HEK293 (cell line): ENCODE results near the gene COL13A1.

Source experiments
- CTCF ChIA-PET: fragments of 350-600 bp; formaldehyde crosslinking; extraction: SDS; loops from one replicate; lab custom pipeline; 2021; ENCODE audit warnings: antibody characterized with exemption; lab: Yijun Ruan, JAX
- POLR2A ChIA-PET: fragments of 300-600 bp; formaldehyde crosslinking; extraction: SDS; loops from one replicate; lab custom pipeline; 2020; ENCODE audit warnings: antibody characterized with exemption, inconsistent platforms; lab: Yijun Ruan, JAX
- H3K27ac ChIP-seq: fragments of 200-500 bp; sonication (Bioruptor generic); 2 replicates; pipeline ENCODE4 v1.5.1; 2014; ENCODE audit warnings: low read depth, low read length, control low read depth, inconsistent platforms; ENCODE audit errors: extremely low read depth
- H3K36me3 ChIP-seq, 2 experiments: fragments of 200-500 bp in 1 of 2; sonication (Bioruptor generic) in 1 of 2; 1 replicate in 1 of 2; 2 replicates in 1 of 2; pipeline ENCODE4 v1.5.1; 2014 to 2017; ENCODE audit warnings: inconsistent platforms in 2 of 2, low read length in 2 of 2; ENCODE audit not compliant: control insufficient read depth in 2 of 2, insufficient read depth in 1 of 2
- H3K4me1 ChIP-seq: fragments of 200-500 bp; sonication (Bioruptor generic); 2 replicates; pipeline ENCODE4 v1.5.1; 2014; ENCODE audit warnings: mild to moderate bottlenecking, low read length, inconsistent platforms; ENCODE audit not compliant: control insufficient read depth, insufficient read depth
- H3K4me3 ChIP-seq: 2 replicates; pipeline ENCODE4 v1.5.1; 2011; ENCODE audit warnings: low read depth, mild to moderate bottlenecking, control low read depth, low read length, moderate library complexity
- H3K9me3 ChIP-seq: fragments of 200-500 bp; sonication (Bioruptor generic); 2 replicates; pipeline ENCODE4 v1.5.1; 2014; ENCODE audit warnings: low read depth, low read length, inconsistent platforms; ENCODE audit not compliant: control insufficient read depth, insufficient read depth
- FEZF1 ChIP-seq: fragments of 450-650 bp; formaldehyde crosslinking; IDR thresholded peaks from 2 replicates; pipeline ENCODE4 v1.5.1; 2016; ENCODE audit warnings: missing biosample characterization, missing genetic modification characterization
- HOXD13 ChIP-seq: sonication (generic); formaldehyde crosslinking; IDR thresholded peaks from 2 replicates; pipeline ENCODE4 v1.8.0; 2022; ENCODE audit warnings: missing genetic modification reagents, borderline replicate concordance
- MEIS1 ChIP-seq: sonication (generic); formaldehyde crosslinking; IDR thresholded peaks from 2 replicates; pipeline ENCODE4 v1.8.1; 2022; ENCODE audit warnings: missing genetic modification reagents, mild to moderate bottlenecking, borderline replicate concordance
- ZNF114 ChIP-seq: fragments of 450-650 bp; formaldehyde crosslinking; IDR thresholded peaks from 2 replicates; pipeline ENCODE4 v1.5.0; 2017; ENCODE audit warnings: missing biosample characterization, missing genetic modification characterization
- ZNF23 ChIP-seq: fragments of 450-650 bp; formaldehyde crosslinking; IDR thresholded peaks from 2 replicates; pipeline ENCODE4 v1.5.1; 2016; ENCODE audit warnings: missing biosample characterization, missing genetic modification characterization, borderline replicate concordance
- ZNF514 ChIP-seq: fragments of 450-650 bp; formaldehyde crosslinking; IDR thresholded peaks from 2 replicates; pipeline ENCODE4 v1.5.1; 2016; ENCODE audit warnings: missing biosample characterization, missing genetic modification characterization
- ZNF549 ChIP-seq: fragments of 450-650 bp; IDR thresholded peaks from 2 replicates; pipeline ENCODE4 v1.5.1; 2018; ENCODE audit warnings: missing biosample characterization, missing genetic modification characterization, mild to moderate bottlenecking, inconsistent platforms, moderate library complexity
- ZNF558 ChIP-seq: fragments of 450-650 bp; formaldehyde crosslinking; IDR thresholded peaks from 2 replicates; pipeline ENCODE4 v1.5.1; 2016; ENCODE audit warnings: missing biosample characterization, missing genetic modification characterization
- ZNF670 ChIP-seq: fragments of 450-650 bp; formaldehyde crosslinking; IDR thresholded peaks from 2 replicates; pipeline ENCODE4 v1.5.1; 2016; ENCODE audit warnings: missing biosample characterization, missing genetic modification characterization, low read depth
- ZNF677 ChIP-seq: fragments of 450-650 bp; IDR thresholded peaks from 2 replicates; pipeline ENCODE4 v1.5.0; 2018; ENCODE audit warnings: missing biosample characterization, mild to moderate bottlenecking, missing genetic modification characterization, moderate library complexity
- ZNF76 ChIP-seq: fragments of 450-650 bp; formaldehyde crosslinking; IDR thresholded peaks from 2 replicates; pipeline ENCODE4; 2016; ENCODE audit warnings: low read depth, missing biosample characterization, missing genetic modification characterization, borderline replicate concordance
- ZNF843 ChIP-seq: fragments of 450-650 bp; formaldehyde crosslinking; IDR thresholded peaks from 2 replicates; pipeline ENCODE4 v1.5.1; 2016; ENCODE audit warnings: missing biosample characterization, missing genetic modification characterization
- TF ChIP-seq, protein P1 (sequence below): fragments of 450-650 bp; formaldehyde crosslinking; IDR thresholded peaks from 2 replicates; pipeline ENCODE4 v1.5.1; 2017; ENCODE audit warnings: missing biosample characterization, missing genetic modification characterization
- TF ChIP-seq, protein P2 (sequence below): fragments of 450-650 bp; formaldehyde crosslinking; IDR thresholded peaks from 2 replicates; pipeline ENCODE4 v1.5.1; 2016; ENCODE audit warnings: missing biosample characterization, missing genetic modification characterization
- TF ChIP-seq, protein P3 (sequence below): fragments of 450-650 bp; formaldehyde crosslinking; IDR thresholded peaks from 2 replicates; pipeline ENCODE4 v1.5.1; 2016; ENCODE audit warnings: missing biosample characterization, missing genetic modification characterization
- TF ChIP-seq, protein P4 (sequence below): fragments of 450-650 bp; formaldehyde crosslinking; IDR thresholded peaks from 2 replicates; pipeline ENCODE4 v1.5.0; 2017; ENCODE audit warnings: missing biosample characterization, missing genetic modification characterization, borderline replicate concordance
- TF ChIP-seq, protein P5 (sequence below): fragments of 450-650 bp; formaldehyde crosslinking; IDR thresholded peaks from 2 replicates; pipeline ENCODE4 v1.5.1; 2016; ENCODE audit warnings: missing biosample characterization, missing genetic modification characterization, low read depth
- TF ChIP-seq, protein P6 (sequence below): fragments of 450-650 bp; formaldehyde crosslinking; conservative IDR thresholded peaks from 2 replicates; pipeline ENCODE4 v1.5.1; 2016; ENCODE audit warnings: low read depth, missing biosample characterization, missing genetic modification characterization
- TF ChIP-seq, protein P7 (sequence below): fragments of 450-650 bp; formaldehyde crosslinking; IDR thresholded peaks from 2 replicates; pipeline ENCODE4 v1.5.1; 2016; ENCODE audit warnings: missing biosample characterization, missing genetic modification characterization

Gene COL13A1

DNA sequence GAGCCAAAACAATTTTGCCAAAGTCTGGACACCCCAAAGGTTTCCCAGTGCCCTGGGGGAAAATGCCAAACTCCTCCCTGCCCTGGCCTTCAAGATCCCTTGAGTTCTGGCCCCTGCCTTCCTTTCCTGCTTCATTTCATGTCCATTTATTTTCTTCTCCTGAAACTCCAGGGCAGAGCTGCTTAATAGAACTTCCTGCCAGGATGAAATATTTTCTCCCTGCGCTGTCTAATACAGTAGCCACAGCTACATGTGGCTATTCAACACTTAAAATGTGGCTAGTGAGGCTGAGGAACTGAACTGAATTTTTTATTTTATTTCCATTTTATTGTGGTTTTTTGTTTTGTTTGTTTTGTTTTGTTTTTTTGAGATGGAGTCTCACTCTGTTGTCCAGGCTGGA is 49.6 kb downstream of the COL13A1 start (continued):
- TF ChIP-seq, protein P1, sequence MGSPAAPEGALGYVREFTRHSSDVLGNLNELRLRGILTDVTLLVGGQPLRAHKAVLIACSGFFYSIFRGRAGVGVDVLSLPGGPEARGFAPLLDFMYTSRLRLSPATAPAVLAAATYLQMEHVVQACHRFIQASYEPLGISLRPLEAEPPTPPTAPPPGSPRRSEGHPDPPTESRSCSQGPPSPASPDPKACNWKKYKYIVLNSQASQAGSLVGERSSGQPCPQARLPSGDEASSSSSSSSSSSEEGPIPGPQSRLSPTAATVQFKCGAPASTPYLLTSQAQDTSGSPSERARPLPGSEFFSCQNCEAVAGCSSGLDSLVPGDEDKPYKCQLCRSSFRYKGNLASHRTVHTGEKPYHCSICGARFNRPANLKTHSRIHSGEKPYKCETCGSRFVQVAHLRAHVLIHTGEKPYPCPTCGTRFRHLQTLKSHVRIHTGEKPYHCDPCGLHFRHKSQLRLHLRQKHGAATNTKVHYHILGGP: no peak
- TF ChIP-seq, protein P2, sequence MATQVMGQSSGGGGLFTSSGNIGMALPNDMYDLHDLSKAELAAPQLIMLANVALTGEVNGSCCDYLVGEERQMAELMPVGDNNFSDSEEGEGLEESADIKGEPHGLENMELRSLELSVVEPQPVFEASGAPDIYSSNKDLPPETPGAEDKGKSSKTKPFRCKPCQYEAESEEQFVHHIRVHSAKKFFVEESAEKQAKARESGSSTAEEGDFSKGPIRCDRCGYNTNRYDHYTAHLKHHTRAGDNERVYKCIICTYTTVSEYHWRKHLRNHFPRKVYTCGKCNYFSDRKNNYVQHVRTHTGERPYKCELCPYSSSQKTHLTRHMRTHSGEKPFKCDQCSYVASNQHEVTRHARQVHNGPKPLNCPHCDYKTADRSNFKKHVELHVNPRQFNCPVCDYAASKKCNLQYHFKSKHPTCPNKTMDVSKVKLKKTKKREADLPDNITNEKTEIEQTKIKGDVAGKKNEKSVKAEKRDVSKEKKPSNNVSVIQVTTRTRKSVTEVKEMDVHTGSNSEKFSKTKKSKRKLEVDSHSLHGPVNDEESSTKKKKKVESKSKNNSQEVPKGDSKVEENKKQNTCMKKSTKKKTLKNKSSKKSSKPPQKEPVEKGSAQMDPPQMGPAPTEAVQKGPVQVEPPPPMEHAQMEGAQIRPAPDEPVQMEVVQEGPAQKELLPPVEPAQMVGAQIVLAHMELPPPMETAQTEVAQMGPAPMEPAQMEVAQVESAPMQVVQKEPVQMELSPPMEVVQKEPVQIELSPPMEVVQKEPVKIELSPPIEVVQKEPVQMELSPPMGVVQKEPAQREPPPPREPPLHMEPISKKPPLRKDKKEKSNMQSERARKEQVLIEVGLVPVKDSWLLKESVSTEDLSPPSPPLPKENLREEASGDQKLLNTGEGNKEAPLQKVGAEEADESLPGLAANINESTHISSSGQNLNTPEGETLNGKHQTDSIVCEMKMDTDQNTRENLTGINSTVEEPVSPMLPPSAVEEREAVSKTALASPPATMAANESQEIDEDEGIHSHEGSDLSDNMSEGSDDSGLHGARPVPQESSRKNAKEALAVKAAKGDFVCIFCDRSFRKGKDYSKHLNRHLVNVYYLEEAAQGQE: no peak
- TF ChIP-seq ZNF549 (no peak), ZNF558 (tag by site-specific recombination) (no peak), MEIS1 (CRISPR knock-in tag) (no peak), ZNF677 (tag by site-specific recombination) (no peak), ZNF23 (no peak), ZNF514 (tag by site-specific recombination) (no peak), ZNF843 (tag by site-specific recombination) (no peak)
- TF ChIP-seq, protein P3, sequence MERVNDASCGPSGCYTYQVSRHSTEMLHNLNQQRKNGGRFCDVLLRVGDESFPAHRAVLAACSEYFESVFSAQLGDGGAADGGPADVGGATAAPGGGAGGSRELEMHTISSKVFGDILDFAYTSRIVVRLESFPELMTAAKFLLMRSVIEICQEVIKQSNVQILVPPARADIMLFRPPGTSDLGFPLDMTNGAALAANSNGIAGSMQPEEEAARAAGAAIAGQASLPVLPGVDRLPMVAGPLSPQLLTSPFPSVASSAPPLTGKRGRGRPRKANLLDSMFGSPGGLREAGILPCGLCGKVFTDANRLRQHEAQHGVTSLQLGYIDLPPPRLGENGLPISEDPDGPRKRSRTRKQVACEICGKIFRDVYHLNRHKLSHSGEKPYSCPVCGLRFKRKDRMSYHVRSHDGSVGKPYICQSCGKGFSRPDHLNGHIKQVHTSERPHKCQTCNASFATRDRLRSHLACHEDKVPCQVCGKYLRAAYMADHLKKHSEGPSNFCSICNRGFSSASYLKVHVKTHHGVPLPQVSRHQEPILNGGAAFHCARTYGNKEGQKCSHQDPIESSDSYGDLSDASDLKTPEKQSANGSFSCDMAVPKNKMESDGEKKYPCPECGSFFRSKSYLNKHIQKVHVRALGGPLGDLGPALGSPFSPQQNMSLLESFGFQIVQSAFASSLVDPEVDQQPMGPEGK (tag by site-specific recombination): no peak
- TF ChIP-seq, protein P4, sequence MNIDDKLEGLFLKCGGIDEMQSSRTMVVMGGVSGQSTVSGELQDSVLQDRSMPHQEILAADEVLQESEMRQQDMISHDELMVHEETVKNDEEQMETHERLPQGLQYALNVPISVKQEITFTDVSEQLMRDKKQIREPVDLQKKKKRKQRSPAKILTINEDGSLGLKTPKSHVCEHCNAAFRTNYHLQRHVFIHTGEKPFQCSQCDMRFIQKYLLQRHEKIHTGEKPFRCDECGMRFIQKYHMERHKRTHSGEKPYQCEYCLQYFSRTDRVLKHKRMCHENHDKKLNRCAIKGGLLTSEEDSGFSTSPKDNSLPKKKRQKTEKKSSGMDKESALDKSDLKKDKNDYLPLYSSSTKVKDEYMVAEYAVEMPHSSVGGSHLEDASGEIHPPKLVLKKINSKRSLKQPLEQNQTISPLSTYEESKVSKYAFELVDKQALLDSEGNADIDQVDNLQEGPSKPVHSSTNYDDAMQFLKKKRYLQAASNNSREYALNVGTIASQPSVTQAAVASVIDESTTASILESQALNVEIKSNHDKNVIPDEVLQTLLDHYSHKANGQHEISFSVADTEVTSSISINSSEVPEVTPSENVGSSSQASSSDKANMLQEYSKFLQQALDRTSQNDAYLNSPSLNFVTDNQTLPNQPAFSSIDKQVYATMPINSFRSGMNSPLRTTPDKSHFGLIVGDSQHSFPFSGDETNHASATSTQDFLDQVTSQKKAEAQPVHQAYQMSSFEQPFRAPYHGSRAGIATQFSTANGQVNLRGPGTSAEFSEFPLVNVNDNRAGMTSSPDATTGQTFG (tag by site-specific recombination): no peak
- TF ChIP-seq, all 188 proteins: peak for 0

DNA sequence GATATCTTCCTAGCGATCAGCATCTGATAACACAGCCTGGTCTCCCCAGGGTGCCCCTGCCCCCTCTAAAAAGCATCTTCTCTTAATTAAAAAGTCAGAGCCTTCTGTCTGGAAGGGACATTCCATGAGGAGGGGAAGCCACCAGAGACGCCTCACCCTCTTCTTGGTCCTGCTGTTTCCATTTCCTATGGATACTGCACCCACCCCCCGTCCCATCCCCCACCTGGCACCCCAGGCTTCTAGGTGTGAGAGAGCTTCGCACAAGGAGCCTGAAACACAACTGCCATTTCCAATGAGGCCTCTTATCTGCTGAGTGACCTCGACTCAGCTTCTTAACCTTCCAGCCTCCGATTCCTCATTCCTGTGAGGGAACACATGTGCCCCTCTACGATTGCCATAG is 51.4 kb downstream of the COL13A1 start:
- H3K36me3 ChIP-seq: no peaks in the 10 kb centered on the region
- H3K4me1 ChIP-seq: no peaks in the 10 kb centered on the region
- no peak overlapping the region for H3K27ac ChIP-seq
- H3K4me3 ChIP-seq: no peak overlapping the region
- ChIA-PET CTCF (no interaction called here), POLR2A (no interaction called here)
- H3K9me3 ChIP-seq: no peaks in the 10 kb centered on the region
- TF ChIP-seq, protein P5, sequence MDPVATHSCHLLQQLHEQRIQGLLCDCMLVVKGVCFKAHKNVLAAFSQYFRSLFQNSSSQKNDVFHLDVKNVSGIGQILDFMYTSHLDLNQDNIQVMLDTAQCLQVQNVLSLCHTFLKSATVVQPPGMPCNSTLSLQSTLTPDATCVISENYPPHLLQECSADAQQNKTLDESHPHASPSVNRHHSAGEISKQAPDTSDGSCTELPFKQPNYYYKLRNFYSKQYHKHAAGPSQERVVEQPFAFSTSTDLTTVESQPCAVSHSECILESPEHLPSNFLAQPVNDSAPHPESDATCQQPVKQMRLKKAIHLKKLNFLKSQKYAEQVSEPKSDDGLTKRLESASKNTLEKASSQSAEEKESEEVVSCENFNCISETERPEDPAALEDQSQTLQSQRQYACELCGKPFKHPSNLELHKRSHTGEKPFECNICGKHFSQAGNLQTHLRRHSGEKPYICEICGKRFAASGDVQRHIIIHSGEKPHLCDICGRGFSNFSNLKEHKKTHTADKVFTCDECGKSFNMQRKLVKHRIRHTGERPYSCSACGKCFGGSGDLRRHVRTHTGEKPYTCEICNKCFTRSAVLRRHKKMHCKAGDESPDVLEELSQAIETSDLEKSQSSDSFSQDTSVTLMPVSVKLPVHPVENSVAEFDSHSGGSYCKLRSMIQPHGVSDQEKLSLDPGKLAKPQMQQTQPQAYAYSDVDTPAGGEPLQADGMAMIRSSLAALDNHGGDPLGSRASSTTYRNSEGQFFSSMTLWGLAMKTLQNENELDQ (tag by site-specific recombination): no peak
- TF ChIP-seq, protein P6, sequence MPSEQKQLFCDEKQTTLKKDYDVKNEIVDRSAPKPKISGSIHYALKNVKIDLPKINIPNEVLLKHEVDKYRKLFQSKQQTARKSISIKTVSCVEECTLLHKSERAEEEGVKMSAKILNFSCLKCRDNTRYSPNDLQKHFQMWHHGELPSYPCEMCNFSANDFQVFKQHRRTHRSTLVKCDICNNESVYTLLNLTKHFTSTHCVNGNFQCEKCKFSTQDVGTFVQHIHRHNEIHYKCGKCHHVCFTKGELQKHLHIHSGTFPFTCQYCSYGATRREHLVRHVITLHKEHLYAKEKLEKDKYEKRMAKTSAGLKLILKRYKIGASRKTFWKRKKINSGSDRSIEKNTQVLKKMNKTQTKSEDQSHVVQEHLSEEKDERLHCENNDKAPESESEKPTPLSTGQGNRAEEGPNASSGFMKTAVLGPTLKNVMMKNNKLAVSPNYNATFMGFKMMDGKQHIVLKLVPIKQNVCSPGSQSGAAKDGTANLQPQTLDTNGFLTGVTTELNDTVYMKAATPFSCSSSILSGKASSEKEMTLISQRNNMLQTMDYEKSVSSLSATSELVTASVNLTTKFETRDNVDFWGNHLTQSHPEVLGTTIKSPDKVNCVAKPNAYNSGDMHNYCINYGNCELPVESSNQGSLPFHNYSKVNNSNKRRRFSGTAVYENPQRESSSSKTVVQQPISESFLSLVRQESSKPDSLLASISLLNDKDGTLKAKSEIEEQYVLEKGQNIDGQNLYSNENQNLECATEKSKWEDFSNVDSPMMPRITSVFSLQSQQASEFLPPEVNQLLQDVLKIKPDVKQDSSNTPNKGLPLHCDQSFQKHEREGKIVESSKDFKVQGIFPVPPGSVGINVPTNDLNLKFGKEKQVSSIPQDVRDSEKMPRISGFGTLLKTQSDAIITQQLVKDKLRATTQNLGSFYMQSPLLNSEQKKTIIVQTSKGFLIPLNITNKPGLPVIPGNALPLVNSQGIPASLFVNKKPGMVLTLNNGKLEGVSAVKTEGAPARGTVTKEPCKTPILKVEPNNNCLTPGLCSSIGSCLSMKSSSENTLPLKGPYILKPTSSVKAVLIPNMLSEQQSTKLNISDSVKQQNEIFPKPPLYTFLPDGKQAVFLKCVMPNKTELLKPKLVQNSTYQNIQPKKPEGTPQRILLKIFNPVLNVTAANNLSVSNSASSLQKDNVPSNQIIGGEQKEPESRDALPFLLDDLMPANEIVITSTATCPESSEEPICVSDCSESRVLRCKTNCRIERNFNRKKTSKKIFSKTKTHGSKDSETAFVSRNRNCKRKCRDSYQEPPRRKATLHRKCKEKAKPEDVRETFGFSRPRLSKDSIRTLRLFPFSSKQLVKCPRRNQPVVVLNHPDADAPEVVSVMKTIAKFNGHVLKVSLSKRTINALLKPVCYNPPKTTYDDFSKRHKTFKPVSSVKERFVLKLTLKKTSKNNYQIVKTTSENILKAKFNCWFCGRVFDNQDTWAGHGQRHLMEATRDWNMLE (tag by site-specific recombination): no peak
- TF ChIP-seq ZNF114 (no peak), HOXD13 (CRISPR knock-in tag) (no peak), FEZF1 (tag by site-specific recombination) (no peak), ZNF670 (tag by site-specific recombination) (no peak), ZNF76 (tag by site-specific recombination) (no peak)
- TF ChIP-seq, protein P7, sequence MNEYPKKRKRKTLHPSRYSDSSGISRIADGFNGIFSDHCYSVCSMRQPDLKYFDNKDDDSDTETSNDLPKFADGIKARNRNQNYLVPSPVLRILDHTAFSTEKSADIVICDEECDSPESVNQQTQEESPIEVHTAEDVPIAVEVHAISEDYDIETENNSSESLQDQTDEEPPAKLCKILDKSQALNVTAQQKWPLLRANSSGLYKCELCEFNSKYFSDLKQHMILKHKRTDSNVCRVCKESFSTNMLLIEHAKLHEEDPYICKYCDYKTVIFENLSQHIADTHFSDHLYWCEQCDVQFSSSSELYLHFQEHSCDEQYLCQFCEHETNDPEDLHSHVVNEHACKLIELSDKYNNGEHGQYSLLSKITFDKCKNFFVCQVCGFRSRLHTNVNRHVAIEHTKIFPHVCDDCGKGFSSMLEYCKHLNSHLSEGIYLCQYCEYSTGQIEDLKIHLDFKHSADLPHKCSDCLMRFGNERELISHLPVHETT: no peak
